Measurements from ENCODE around the gene MTHFR. TPM values are rescaled to one million over a fixed set of nuclear protein-coding genes. Genes with fewer than 3 reads are reported as not detected.
A peak's percentile ranks its signal among the peaks of the same experiment; 100 is the strongest.

Gene MTHFR
- total RNA-seq, 3 donors from 2014 or later, result 13.1 to 17.0 (median 14.9) TPM

GRCh38 chr1:11784993-11785769 lies 20.6 kb downstream of the MTHFR start:
- Mint-ChIP-seq H3K9me3 (no peaks in the 10 kb centered on the region), H3K4me1 (ENCODE audit: low read depth) (peaks cover 8% of the 10 kb centered on the region), H3K27me3 (ENCODE audit: low read depth) (no peaks in the 10 kb centered on the region), H3K4me3 (peak overlapping the region; percentile 46), H3K36me3 (ENCODE audit: insufficient read depth) (no peaks in the 10 kb centered on the region)
- ATAC-seq, result peak; percentile 77 to 81
- peak; percentile 31 for DNase-seq

GRCh38 chr1:11784256-11784992 lies 21.3 kb downstream of the MTHFR start:
- Mint-ChIP-seq H3K9me3 (no peaks in the 10 kb centered on the region), H3K27me3 (ENCODE audit: low read depth) (no peaks in the 10 kb centered on the region), H3K4me1 (ENCODE audit: low read depth) (peaks cover 8% of the 10 kb centered on the region), H3K36me3 (ENCODE audit: insufficient read depth) (no peaks in the 10 kb centered on the region), H3K4me3 (no peak overlapping the region)
- DNase-seq (no peak), ATAC-seq (no peak)

- Mint-ChIP-seq H3K27me3 (ENCODE audit: low read depth) (no peaks in the 10 kb centered on the region), H3K4me3 (no peak overlapping the region), H3K4me1 (ENCODE audit: low read depth) (peaks cover 8% of the 10 kb centered on the region), H3K36me3 (ENCODE audit: insufficient read depth) (no peaks in the 10 kb centered on the region), H3K9me3 (no peaks in the 10 kb centered on the region)
- ATAC-seq (no peak), DNase-seq (no peak)
These were observed 22.2 kb downstream of the MTHFR start for GRCh38 chr1:11783556-11783955.

GRCh38 chr1:11782127-11782708 lies 23.5 kb downstream of the MTHFR start:
- H3K27me3 Mint-ChIP-seq (ENCODE audit: low read depth), result no peaks in the 10 kb centered on the region
- no peaks in the 10 kb centered on the region for H3K9me3 Mint-ChIP-seq
- ATAC-seq, result no peak

GRCh38 chr1:11781297-11781696 lies 24.5 kb downstream of the MTHFR start:
- peaks cover 8% of the 10 kb centered on the region for H3K4me1 Mint-ChIP-seq (ENCODE audit: low read depth)
- DNase-seq, result no peak
- no peak for ATAC-seq
- no peaks in the 10 kb centered on the region for H3K27me3 Mint-ChIP-seq (ENCODE audit: low read depth)
- no peak overlapping the region for H3K4me3 Mint-ChIP-seq
- H3K9me3 Mint-ChIP-seq, result no peaks in the 10 kb centered on the region
- no peaks in the 10 kb centered on the region for H3K36me3 Mint-ChIP-seq (ENCODE audit: insufficient read depth)

More at GRCh38 chr1:11782127-11782708, 23.5 kb downstream of the MTHFR start:
- H3K4me3 Mint-ChIP-seq, result no peak overlapping the region
- peaks cover 8% of the 10 kb centered on the region for H3K4me1 Mint-ChIP-seq (ENCODE audit: low read depth)
- no peaks in the 10 kb centered on the region for H3K36me3 Mint-ChIP-seq (ENCODE audit: insufficient read depth)
- no peak for DNase-seq

GRCh38 chr1:11780380-11781147 lies 25.2 kb downstream of the MTHFR start:
- no peak for ATAC-seq
- no peak for DNase-seq
- no peaks in the 10 kb centered on the region for H3K36me3 Mint-ChIP-seq (ENCODE audit: insufficient read depth)
- H3K4me1 Mint-ChIP-seq (ENCODE audit: low read depth), result peaks cover 8% of the 10 kb centered on the region
- no peaks in the 10 kb centered on the region for H3K27me3 Mint-ChIP-seq (ENCODE audit: low read depth)
- no peak overlapping the region for H3K4me3 Mint-ChIP-seq
- H3K9me3 Mint-ChIP-seq, result no peaks in the 10 kb centered on the region

- H3K27me3 Mint-ChIP-seq (ENCODE audit: low read depth), result no peaks in the 10 kb centered on the region
- no peak for DNase-seq
- H3K36me3 Mint-ChIP-seq (ENCODE audit: insufficient read depth), result no peaks in the 10 kb centered on the region
- H3K4me3 Mint-ChIP-seq, result no peak overlapping the region
- H3K4me1 Mint-ChIP-seq (ENCODE audit: low read depth), result peaks cover 3% of the 10 kb centered on the region
- no peak for ATAC-seq
- no peaks in the 10 kb centered on the region for H3K9me3 Mint-ChIP-seq
These were observed 25.9 kb downstream of the MTHFR start for GRCh38 chr1:11779715-11780379.

GRCh38 chr1:11778844-11779623 lies 26.7 kb downstream of the MTHFR start:
- H3K4me3 Mint-ChIP-seq, result no peak overlapping the region
- no peaks in the 10 kb centered on the region for H3K9me3 Mint-ChIP-seq
- ATAC-seq, result no peak
- H3K36me3 Mint-ChIP-seq (ENCODE audit: insufficient read depth), result no peaks in the 10 kb centered on the region
- no peaks in the 10 kb centered on the region for H3K27me3 Mint-ChIP-seq (ENCODE audit: low read depth)
- DNase-seq, result no peak
- H3K4me1 Mint-ChIP-seq (ENCODE audit: low read depth), result no peaks in the 10 kb centered on the region

GRCh38 chr1:11778336-11778735 lies 27.4 kb downstream of the MTHFR start:
- ATAC-seq, result no peak
- H3K36me3 Mint-ChIP-seq (ENCODE audit: insufficient read depth), result no peaks in the 10 kb centered on the region
- no peaks in the 10 kb centered on the region for H3K27me3 Mint-ChIP-seq (ENCODE audit: low read depth)
- H3K9me3 Mint-ChIP-seq, result no peaks in the 10 kb centered on the region
- DNase-seq, result no peak
- no peaks in the 10 kb centered on the region for H3K4me1 Mint-ChIP-seq (ENCODE audit: low read depth)
- no peak overlapping the region for H3K4me3 Mint-ChIP-seq

- no peak for DNase-seq
- H3K27me3 Mint-ChIP-seq (ENCODE audit: low read depth), result no peaks in the 10 kb centered on the region
- H3K4me3 Mint-ChIP-seq, result no peak overlapping the region
- no peak for ATAC-seq
- no peaks in the 10 kb centered on the region for H3K4me1 Mint-ChIP-seq (ENCODE audit: low read depth)
- H3K36me3 Mint-ChIP-seq (ENCODE audit: insufficient read depth), result no peaks in the 10 kb centered on the region
- H3K9me3 Mint-ChIP-seq, result no peaks in the 10 kb centered on the region
These were observed 28.0 kb downstream of the MTHFR start for GRCh38 chr1:11777658-11778322.

GRCh38 chr1:11774753-11775152 lies 31.0 kb downstream of the MTHFR start:
- DNase-seq (no peak), ATAC-seq (no peak)
- H3K4me1 Mint-ChIP-seq (ENCODE audit: low read depth), result no peaks in the 10 kb centered on the region
- H3K36me3 Mint-ChIP-seq (ENCODE audit: insufficient read depth), result no peaks in the 10 kb centered on the region
- H3K27me3 Mint-ChIP-seq (ENCODE audit: low read depth), result peaks cover 2% of the 10 kb centered on the region
- H3K9me3 Mint-ChIP-seq, result no peaks in the 10 kb centered on the region
- no peak overlapping the region for H3K4me3 Mint-ChIP-seq

- Mint-ChIP-seq H3K9me3 (no peaks in the 10 kb centered on the region), H3K27me3 (ENCODE audit: low read depth) (peaks cover 2% of the 10 kb centered on the region), H3K36me3 (ENCODE audit: insufficient read depth) (no peaks in the 10 kb centered on the region), H3K4me3 (no peak overlapping the region), H3K4me1 (ENCODE audit: low read depth) (no peaks in the 10 kb centered on the region)
- ATAC-seq, result no peak
- no peak for DNase-seq
These were observed 33.3 kb downstream of the MTHFR start for GRCh38 chr1:11772458-11772857.

Measured in activated T-cell treated with anti-CD3 and anti-CD28 coated beads, Interleukin-2, amount 50 U/mL, for 4 hours (primary cell).